Activated naive CD4-positive, alpha-beta T cell treated with anti-CD3 and anti-CD28 coated beads, Interleukin-2, amount 50 U/mL, for 72 hours (primary cell): Measurements from ENCODE around the gene OR3A1. TPM values are rescaled to one million over a fixed set of nuclear protein-coding genes. Genes with fewer than 3 reads are reported as not detected.

Source experiments
- total RNA-seq, 2 donors: library from RNA; stranded (reverse); gene quantifications; one replicate each; pipeline ENCODE4 v1.2.3, GENCODE V29; 2022

Gene OR3A1
- total RNA-seq, 2 donors from 2014 or later: 0.25 TPM; not detected in 1

Other genes starting within 250 kb of the OR3A1 start
- not detected for gene OR1D5, start 234.8 kb downstream of the OR3A1 start, total RNA-seq
- gene OR1D2, start 193.9 kb downstream of the OR3A1 start, total RNA-seq: not detected
- gene OR1G1, start 170.8 kb downstream of the OR3A1 start, total RNA-seq: not detected
- not detected for gene OR1A2, start 100.8 kb downstream of the OR3A1 start, total RNA-seq
- not detected for gene OR1A1, start 90.7 kb downstream of the OR3A1 start, total RNA-seq
- 1 to 10 TPM; 1.1 to 1.7 TPM for gene OR3A2, start 87.9 kb upstream of the OR3A1 start, total RNA-seq
- not detected for gene OR1E1, start 100.0 kb upstream of the OR3A1 start, total RNA-seq
- gene OR3A3, start 113.0 kb upstream of the OR3A1 start, total RNA-seq: not detected
- not detected for gene OR1E2, start 135.5 kb upstream of the OR3A1 start, total RNA-seq
- gene SPATA22, start 173.5 kb upstream of the OR3A1 start, total RNA-seq: not detected
- under 1 TPM in 1 of 2 donors, not detected in 1; 0.16 TPM for gene ASPA, start 177.6 kb upstream of the OR3A1 start, total RNA-seq